Gastroesophageal sphincter (tissue), 3 donors: ENCODE results near the gene DCAKD.
A peak's percentile ranks its signal among the peaks of the same experiment; 100 is the strongest.

Source experiments
- CTCF ChIP-seq, 4 experiments: fragments of 200-600 bp in 2 of 4; fragments of 450-650 bp in 2 of 4; sonication (generic) in 1 of 4; IDR thresholded peaks; one replicate each; pipeline ENCODE4 v1.5.1; 2017 to 2019; ENCODE audit warnings: antibody characterized with exemption in 4 of 4, mild to moderate bottlenecking in 2 of 4, moderate library complexity in 2 of 4
- POLR2A ChIP-seq, 2 donors: fragments of 450-650 bp; IDR thresholded peaks; one replicate each; pipeline ENCODE4 v1.6.1; 2017; ENCODE audit warnings: antibody characterized with exemption in 2 of 2, mild to moderate bottlenecking in 2 of 2, moderate library complexity in 1 of 2
- POLR2AphosphoS5 ChIP-seq: sonication (generic); formaldehyde crosslinking; IDR thresholded peaks from one replicate; pipeline ENCODE4 v1.6.1; 2017; ENCODE audit warnings: antibody characterized with exemption

DNA sequence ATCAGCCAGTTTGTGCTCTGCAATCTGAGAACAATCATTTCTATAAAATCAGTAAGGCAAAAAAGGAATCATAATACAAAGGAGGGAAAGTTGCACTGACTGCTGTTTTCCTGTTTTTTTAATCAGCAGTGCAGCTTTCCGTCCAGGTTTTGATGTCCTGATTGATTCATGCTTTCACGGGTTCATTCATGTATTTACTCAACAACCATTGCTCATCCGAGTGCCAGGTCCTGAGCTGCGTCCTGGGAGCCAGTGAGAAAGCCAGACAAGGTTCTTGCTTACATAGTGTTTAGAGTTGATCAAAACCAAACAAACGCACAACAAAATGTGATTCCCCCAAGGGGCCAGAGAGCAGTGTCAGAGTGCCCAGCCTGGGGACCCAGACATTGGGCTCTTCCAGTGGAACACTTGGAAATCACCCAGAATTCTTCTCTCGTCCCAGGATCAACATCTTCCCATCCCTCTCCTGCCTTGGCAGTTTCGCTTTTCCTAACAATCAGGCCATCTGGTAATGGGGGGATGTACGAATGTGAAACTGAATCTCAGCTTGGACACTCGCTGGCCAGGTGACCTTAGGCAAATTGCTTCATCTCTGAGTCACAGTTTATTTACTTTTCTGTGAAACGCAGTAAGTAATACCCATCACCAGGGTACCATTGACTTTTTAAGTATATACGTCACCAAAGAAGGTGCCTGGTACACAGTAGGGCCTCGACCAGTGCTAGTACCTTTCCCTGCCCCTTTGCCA is 70.0 kb downstream of the DCAKD start:
- no peak for TF ChIP-seq CTCF (IDR thresholded peaks at IDR 0.05)
- TF ChIP-seq POLR2AphosphoS5, result peak; percentile 33
- no peak for TF ChIP-seq POLR2A (IDR thresholded peaks at IDR 0.05)
